Thyroid gland (tissue), 4 donors: ENCODE data around the gene FER.

Source experiments
- POLR2A ChIP-seq, 2 donors: fragments of 450-650 bp; IDR thresholded peaks; one replicate each; pipeline ENCODE4 v1.6.1; 2017; ENCODE audit warnings: antibody characterized with exemption in 2 of 2, mild to moderate bottlenecking in 2 of 2, moderate library complexity in 1 of 2
- TF ChIP-seq, protein P1 (sequence below), 6 experiments: fragments of 200-600 bp in 3 of 6; fragments of 450-650 bp in 3 of 6; sonication (generic) in 3 of 6; IDR thresholded peaks; one replicate each; pipeline ENCODE4 v1.5.1; 2016 to 2019; ENCODE audit warnings: antibody characterized with exemption in 6 of 6, mild to moderate bottlenecking in 2 of 6, inconsistent platforms in 1 of 6, moderate library complexity in 1 of 6

DNA sequence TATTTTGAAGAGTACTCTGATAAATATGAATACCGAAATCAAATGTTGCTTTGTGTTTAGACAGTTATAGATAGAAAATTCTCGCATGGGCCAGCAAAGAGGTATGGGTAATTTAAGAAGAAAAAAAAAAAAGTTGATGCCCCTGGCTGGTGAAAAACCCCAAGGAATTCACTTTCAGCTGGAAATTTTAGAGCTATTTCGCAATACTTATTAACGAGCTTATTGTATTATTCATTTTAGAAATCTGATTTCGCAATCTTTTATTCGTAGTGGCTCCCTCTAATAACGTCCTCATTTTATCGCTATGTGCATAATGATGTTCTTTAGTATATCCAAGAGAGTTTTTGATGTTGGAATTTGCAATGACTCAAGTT, 18.5 kb upstream of the FER start:
- TF ChIP-seq, protein P1, sequence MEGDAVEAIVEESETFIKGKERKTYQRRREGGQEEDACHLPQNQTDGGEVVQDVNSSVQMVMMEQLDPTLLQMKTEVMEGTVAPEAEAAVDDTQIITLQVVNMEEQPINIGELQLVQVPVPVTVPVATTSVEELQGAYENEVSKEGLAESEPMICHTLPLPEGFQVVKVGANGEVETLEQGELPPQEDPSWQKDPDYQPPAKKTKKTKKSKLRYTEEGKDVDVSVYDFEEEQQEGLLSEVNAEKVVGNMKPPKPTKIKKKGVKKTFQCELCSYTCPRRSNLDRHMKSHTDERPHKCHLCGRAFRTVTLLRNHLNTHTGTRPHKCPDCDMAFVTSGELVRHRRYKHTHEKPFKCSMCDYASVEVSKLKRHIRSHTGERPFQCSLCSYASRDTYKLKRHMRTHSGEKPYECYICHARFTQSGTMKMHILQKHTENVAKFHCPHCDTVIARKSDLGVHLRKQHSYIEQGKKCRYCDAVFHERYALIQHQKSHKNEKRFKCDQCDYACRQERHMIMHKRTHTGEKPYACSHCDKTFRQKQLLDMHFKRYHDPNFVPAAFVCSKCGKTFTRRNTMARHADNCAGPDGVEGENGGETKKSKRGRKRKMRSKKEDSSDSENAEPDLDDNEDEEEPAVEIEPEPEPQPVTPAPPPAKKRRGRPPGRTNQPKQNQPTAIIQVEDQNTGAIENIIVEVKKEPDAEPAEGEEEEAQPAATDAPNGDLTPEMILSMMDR (IDR thresholded peaks at IDR 0.05) = no peak
- no peak for TF ChIP-seq POLR2A (IDR thresholded peaks at IDR 0.05)
